ENCODE data around the gene MED14. TPM values are rescaled to one million over a fixed set of nuclear protein-coding genes. Genes with fewer than 3 reads are reported as not detected.

Gene MED14
- total and polyA plus RNA-seq, 11 donors: 9.8 to 40.9 (median 25.8) TPM

- no peaks in the 10 kb centered on the region for H3K36me3 ChIP-seq
- intact Hi-C loops (cut with DNase I): no loop called here
- TF ChIP-seq CTCF (IDR thresholded peaks at IDR 0.05) (no peak), POLR2A (IDR thresholded peaks at IDR 0.05) (no peak)
- WGBS, 4 donors: 61 to 89% (median 75%) methylated on average over 2 of the region's 2 CpGs
- DNase-seq: no peak
- H3K27ac ChIP-seq: no peak overlapping the region
- H3K4me1 ChIP-seq: peaks cover 0 to 6% (median 0%) of the 10 kb centered on the region in 12 donors
- H3K27me3 ChIP-seq: peaks cover 0 to 25% (median 0%) of the 10 kb centered on the region in 9 donors
- H3K4me3 ChIP-seq: no peak overlapping the region
- H3K9me3 ChIP-seq: no peaks in the 10 kb centered on the region
- no peak for ATAC-seq
These were observed 36.9 kb upstream of the MED14 start for GRCh38 chrX:40772290-40772689.

- no peaks in the 10 kb centered on the region for H3K36me3 ChIP-seq
- TF ChIP-seq POLR2A (IDR thresholded peaks at IDR 0.05): no peak
- no peak for TF ChIP-seq CTCF (IDR thresholded peaks at IDR 0.05)
- H3K4me3 ChIP-seq: no peak overlapping the region
- no peaks in the 10 kb centered on the region for H3K4me1 ChIP-seq
- intact Hi-C loops (cut with DNase I): no loop called here
- DNase-seq (no peak), ATAC-seq (no peak)
- H3K27ac ChIP-seq: no peak overlapping the region
- 24 to 38% (median 30%) methylated on average over 1 of the region's 1 CpG for WGBS, 4 donors
- no peaks in the 10 kb centered on the region for H3K9me3 ChIP-seq
- peaks cover 0 to 54% (median 0%) of the 10 kb centered on the region in 9 donors for H3K27me3 ChIP-seq
These were observed 26.4 kb upstream of the MED14 start for GRCh38 chrX:40761762-40762161.

- intact Hi-C loops (cut with DNase I): no loop called here
These were observed 24.0 kb upstream of the MED14 start for GRCh38 chrX:40759374-40759773.

GRCh38 chrX:40757058-40757457, 21.7 kb upstream of the MED14 start:
- H3K36me3 ChIP-seq: no peaks in the 10 kb centered on the region
- no peak for DNase-seq
- peaks cover 0 to 44% (median 0%) of the 10 kb centered on the region in 9 donors for H3K27me3 ChIP-seq
- peaks cover 0 to 5% (median 0%) of the 10 kb centered on the region in 12 donors for H3K9me3 ChIP-seq
- intact Hi-C loops (cut with DNase I): no loop called here
- 59 to 94% (median 82%) methylated on average over 1 of the region's 1 CpG for WGBS, 4 donors
- no peak for ATAC-seq
- H3K4me1 ChIP-seq: peaks cover 0 to 19% (median 5%) of the 10 kb centered on the region in 12 donors
- TF ChIP-seq CTCF (IDR thresholded peaks at IDR 0.05): no peak
- TF ChIP-seq POLR2A (IDR thresholded peaks at IDR 0.05): no peak
- no peak overlapping the region for H3K27ac ChIP-seq
- H3K4me3 ChIP-seq: no peak overlapping the region

More at GRCh38 chrX:40759374-40759773, 24.0 kb upstream of the MED14 start:
- Histone ChIP-seq H3K9me3 (no peaks in the 10 kb centered on the region), H3K27me3 (peaks cover 0 to 62% (median 0%) of the 10 kb centered on the region in 9 donors), H3K4me3 (no peak overlapping the region), H3K4me1 (peaks cover 0 to 19% (median 5%) of the 10 kb centered on the region in 12 donors), H3K27ac (no peak overlapping the region), H3K36me3 (no peaks in the 10 kb centered on the region)
- ATAC-seq: no peak
- 59 to 93% (median 84%) methylated on average over 1 of the region's 1 CpG for WGBS, 4 donors
- no peak for TF ChIP-seq CTCF (IDR thresholded peaks at IDR 0.05)
- DNase-seq: no peak
